ENCODE data around the gene GUCY1A2. TPM values are rescaled to one million over a fixed set of nuclear protein-coding genes. Genes with fewer than 3 reads are reported as not detected.

The GUCY1A2 gene
- total and polyA plus RNA-seq, 12 donors, result 1.3 to 26.3 (median 12.0) TPM

- H3K27ac ChIP-seq, result no peak overlapping the region
- DNase-seq, result no peak
- WGBS, 4 donors, result 88 to 97% (median 94%) methylated on average over 1 of the region's 1 CpG
- no peaks in the 10 kb centered on the region for H3K36me3 ChIP-seq (replicated peaks in 1 of 2)
- TF ChIP-seq POLR2A (IDR thresholded peaks at IDR 0.05) (no peak), CTCF (IDR thresholded peaks at IDR 0.05) (no peak)
- no peaks in the 10 kb centered on the region for H3K9me3 ChIP-seq (replicated peaks in 1 of 3)
- intact Hi-C loops (cut with DNase I), result no loop called here
- H3K4me3 ChIP-seq, result no peak overlapping the region
- H3K27me3 ChIP-seq, result no peaks in the 10 kb centered on the region
- H3K4me1 ChIP-seq (replicated peaks in 1 of 2), result peaks cover 0 to 6% of the 10 kb centered on the region in 2 donors
Measured at GRCh38 chr11:107009190-107009589, 9.1 kb downstream of the GUCY1A2 start.

GRCh38 chr11:107006076-107006833 is 12.0 kb downstream of the GUCY1A2 start:
- Histone ChIP-seq H3K36me3 (replicated peaks in 1 of 2) (no peaks in the 10 kb centered on the region), H3K4me3 (no peak overlapping the region), H3K27me3 (no peaks in the 10 kb centered on the region), H3K4me1 (replicated peaks in 1 of 2) (no peaks in the 10 kb centered on the region), H3K27ac (no peak overlapping the region), H3K9me3 (replicated peaks in 1 of 3) (no peaks in the 10 kb centered on the region)
- intact Hi-C loops (cut with DNase I), result no loop called here
- no peak for DNase-seq
- TF ChIP-seq CTCF (IDR thresholded peaks at IDR 0.05), result no peak
- no peak for TF ChIP-seq POLR2A (IDR thresholded peaks at IDR 0.05)
- 54 to 73% (median 71%) methylated on average over 2 of the region's 2 CpGs for whole genome bisulfite sequencing, 4 donors

GRCh38 chr11:106999196-106999595 is 19.1 kb downstream of the GUCY1A2 start:
- TF ChIP-seq POLR2A (IDR thresholded peaks at IDR 0.05) (no peak), CTCF (IDR thresholded peaks at IDR 0.05) (no peak)
- WGBS, 4 donors, result 91 to 100% (median 95%) methylated on average over 1 of the region's 1 CpG
- DNase-seq, result no peak
- H3K27ac ChIP-seq, result no peak overlapping the region
- no peaks in the 10 kb centered on the region for H3K36me3 ChIP-seq (replicated peaks in 1 of 2)
- H3K4me1 ChIP-seq (replicated peaks in 1 of 2), result no peaks in the 10 kb centered on the region
- no peak overlapping the region for H3K4me3 ChIP-seq
- intact Hi-C loops (cut with DNase I), result no loop called here
- H3K27me3 ChIP-seq, result no peaks in the 10 kb centered on the region
- H3K9me3 ChIP-seq (replicated peaks in 1 of 3), result no peaks in the 10 kb centered on the region

- Histone ChIP-seq H3K27me3 (no peaks in the 10 kb centered on the region), H3K9me3 (replicated peaks in 1 of 3) (no peaks in the 10 kb centered on the region), H3K36me3 (replicated peaks in 1 of 2) (no peaks in the 10 kb centered on the region), H3K4me1 (replicated peaks in 1 of 2) (no peaks in the 10 kb centered on the region), H3K27ac (no peak overlapping the region), H3K4me3 (no peak overlapping the region)
- DNase-seq, result no peak
- intact Hi-C loops (cut with DNase I), result no loop called here
- 67 to 77% (median 67%) methylated on average over 4 of the region's 4 CpGs for WGBS, 4 donors
- TF ChIP-seq CTCF (IDR thresholded peaks at IDR 0.05), result no peak
- TF ChIP-seq POLR2A (IDR thresholded peaks at IDR 0.05), result no peak
Measured at GRCh38 chr11:106998916-106999188, 19.4 kb downstream of the GUCY1A2 start.
